SK-N-SH treated with all-trans-retinoic acid at 6 μM for 48 hours (cell line): ENCODE data around the gene CDH26.

Experiments used
- ATAC-seq: fragments of 200-7000 bp; cut with Tn5 transposase; 3 replicates; pipeline ENCODE4 v1.9.1; 2020; ENCODE audit warnings: mild to moderate bottlenecking, moderate library complexity
- ARNTL ChIP-seq: fragments of 450-650 bp; formaldehyde crosslinking; IDR thresholded peaks from 2 replicates; pipeline ENCODE4 v1.5.0; 2020; ENCODE audit warnings: low read depth, mild to moderate bottlenecking, moderate library complexity, borderline replicate concordance
- BACH2 ChIP-seq: fragments of 250-450 bp; sonication (Bioruptor Pico); IDR thresholded peaks from 2 replicates; pipeline ENCODE4 v1.9.0; 2021; ENCODE audit warnings: mild to moderate bottlenecking, borderline replicate concordance
- CSDC2 ChIP-seq: fragments of 250-450 bp; sonication (Bioruptor Pico); IDR thresholded peaks from 2 replicates; pipeline ENCODE4 v1.5.0; 2020; ENCODE audit warnings: mild to moderate bottlenecking, moderate library complexity
- ESRRG ChIP-seq: fragments of 250-450 bp; sonication (Bioruptor Pico); IDR thresholded peaks from 2 replicates; pipeline ENCODE4 v1.6.1; 2021; ENCODE audit warnings: mild to moderate bottlenecking
- GLIS3 ChIP-seq: fragments of 250-450 bp; sonication (Bioruptor Pico); IDR thresholded peaks from 2 replicates; pipeline ENCODE4 v1.5.0; 2020; ENCODE audit warnings: mild to moderate bottlenecking, moderate library complexity
- OSR1 ChIP-seq: fragments of 250-450 bp; sonication (Bioruptor Pico); IDR thresholded peaks from 2 replicates; pipeline ENCODE4 v1.8.0; 2022; ENCODE audit warnings: moderate library complexity, mild to moderate bottlenecking, inconsistent platforms
- PATZ1 ChIP-seq: fragments of 250-450 bp; sonication (Bioruptor Pico); IDR thresholded peaks from 2 replicates; pipeline ENCODE4 v1.8.0; 2020; ENCODE audit warnings: mild to moderate bottlenecking, moderate library complexity, borderline replicate concordance
- POU6F1 ChIP-seq: fragments of 250-450 bp; sonication (Bioruptor Pico); IDR thresholded peaks from 2 replicates; pipeline ENCODE4 v1.8.0; 2021; ENCODE audit warnings: low read depth, mild to moderate bottlenecking, moderate library complexity, borderline replicate concordance
- PPARA ChIP-seq: fragments of 250-450 bp; sonication (Bioruptor Pico); IDR thresholded peaks from 2 replicates; pipeline ENCODE4 v1.5.0; 2020; ENCODE audit warnings: mild to moderate bottlenecking, borderline replicate concordance
- RARB ChIP-seq: fragments of 250-450 bp; sonication (Bioruptor Pico); IDR thresholded peaks from 2 replicates; pipeline ENCODE4 v1.8.0; 2021; ENCODE audit warnings: mild to moderate bottlenecking, moderate library complexity
- SNAI2 ChIP-seq: fragments of 250-450 bp; sonication (Bioruptor Pico); IDR thresholded peaks from 2 replicates; pipeline ENCODE4 v1.5.0; 2020; ENCODE audit warnings: mild to moderate bottlenecking, moderate library complexity
- TCF4 ChIP-seq: fragments of 250-450 bp; sonication (Bioruptor Pico); IDR thresholded peaks from 2 replicates; pipeline ENCODE4 v1.8.0; 2021; ENCODE audit warnings: mild to moderate bottlenecking, moderate library complexity, borderline replicate concordance
- TOX ChIP-seq: fragments of 250-450 bp; sonication (Bioruptor Pico); IDR thresholded peaks from 2 replicates; pipeline ENCODE4 v1.8.0; 2021; ENCODE audit warnings: mild to moderate bottlenecking, moderate library complexity, borderline replicate concordance
- ZC3H10 ChIP-seq: fragments of 250-450 bp; sonication (Bioruptor Pico); IDR thresholded peaks from 2 replicates; pipeline ENCODE4 v1.5.1; 2021; ENCODE audit warnings: mild to moderate bottlenecking, moderate library complexity
- ZFP3 ChIP-seq: fragments of 250-450 bp; sonication (Bioruptor Pico); IDR thresholded peaks from 2 replicates; pipeline ENCODE4 v1.5.0; 2020; ENCODE audit warnings: mild to moderate bottlenecking, moderate library complexity
- ZNF565 ChIP-seq: fragments of 450-650 bp; formaldehyde crosslinking; conservative IDR thresholded peaks from 2 replicates; pipeline ENCODE4 v1.5.0; 2020; ENCODE audit warnings: low read depth, mild to moderate bottlenecking, moderate library complexity
- ZNF70 ChIP-seq: fragments of 450-650 bp; formaldehyde crosslinking; IDR thresholded peaks from 2 replicates; pipeline ENCODE4 v1.5.0; 2020; ENCODE audit warnings: mild to moderate bottlenecking, moderate library complexity
- ZNF8 ChIP-seq: fragments of 450-650 bp; formaldehyde crosslinking; IDR thresholded peaks from 2 replicates; pipeline ENCODE4 v1.5.0; 2020; ENCODE audit warnings: mild to moderate bottlenecking, moderate library complexity
- TF ChIP-seq, protein P1 (sequence below): fragments of 250-450 bp; sonication (Bioruptor Pico); IDR thresholded peaks from 2 replicates; pipeline ENCODE4 v1.5.0; 2020; ENCODE audit warnings: mild to moderate bottlenecking, moderate library complexity
- TF ChIP-seq, protein P2 (sequence below): fragments of 250-450 bp; sonication (Bioruptor Pico); IDR thresholded peaks from 2 replicates; pipeline ENCODE4 v1.5.1; 2021; ENCODE audit warnings: mild to moderate bottlenecking, moderate library complexity
- TF ChIP-seq, protein P3 (sequence below): fragments of 250-450 bp; sonication (Bioruptor Pico); IDR thresholded peaks from 2 replicates; pipeline ENCODE4 v1.5.1; 2020; ENCODE audit warnings: low read depth, mild to moderate bottlenecking, moderate library complexity

The CDH26 gene

GRCh38 chr20:59983076-59983475 lies 24.9 kb downstream of the CDH26 start:
- ATAC-seq = no peak
- TF ChIP-seq ZNF70 (CRISPR knock-in tag) (no peak), TOX (CRISPR knock-in tag) (no peak), ESRRG (CRISPR knock-in tag) (no peak), PPARA (CRISPR knock-in tag) (no peak)

DNA sequence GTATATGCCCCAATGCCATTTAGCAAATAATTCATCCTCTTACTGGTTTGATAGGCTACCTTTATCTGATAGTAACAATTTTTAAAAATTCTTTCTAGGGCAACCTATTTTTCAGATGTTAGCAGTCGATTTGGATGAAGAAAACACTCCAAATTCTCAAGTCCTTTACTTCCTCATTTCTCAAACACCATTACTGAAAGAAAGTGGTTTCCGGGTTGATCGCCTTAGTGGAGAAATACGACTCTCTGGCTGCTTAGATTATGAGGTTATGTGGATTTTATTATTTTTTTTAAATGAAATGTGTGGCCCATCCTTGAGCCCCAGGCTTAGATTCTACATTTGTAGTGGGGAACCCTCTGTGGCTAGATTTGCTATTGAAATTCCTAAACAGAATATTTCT lies 26.3 kb downstream of the CDH26 start:
- ATAC-seq = no peak
- TF ChIP-seq PATZ1 (CRISPR knock-in tag) (no peak), CSDC2 (no peak), PPARA (CRISPR knock-in tag) (no peak), GLIS3 (CRISPR knock-in tag) (no peak), ZNF8 (CRISPR knock-in tag) (no peak), ZC3H10 (CRISPR knock-in tag) (no peak), OSR1 (CRISPR knock-in tag) (no peak), TOX (CRISPR knock-in tag) (no peak), RARB (CRISPR knock-in tag) (no peak), ZFP3 (CRISPR knock-in tag) (no peak), TCF4 (no peak), ZNF565 (CRISPR knock-in tag) (no peak), SNAI2 (CRISPR knock-in tag) (no peak), ARNTL (CRISPR knock-in tag) (no peak), POU6F1 (CRISPR knock-in tag) (no peak)
- TF ChIP-seq, protein P1, sequence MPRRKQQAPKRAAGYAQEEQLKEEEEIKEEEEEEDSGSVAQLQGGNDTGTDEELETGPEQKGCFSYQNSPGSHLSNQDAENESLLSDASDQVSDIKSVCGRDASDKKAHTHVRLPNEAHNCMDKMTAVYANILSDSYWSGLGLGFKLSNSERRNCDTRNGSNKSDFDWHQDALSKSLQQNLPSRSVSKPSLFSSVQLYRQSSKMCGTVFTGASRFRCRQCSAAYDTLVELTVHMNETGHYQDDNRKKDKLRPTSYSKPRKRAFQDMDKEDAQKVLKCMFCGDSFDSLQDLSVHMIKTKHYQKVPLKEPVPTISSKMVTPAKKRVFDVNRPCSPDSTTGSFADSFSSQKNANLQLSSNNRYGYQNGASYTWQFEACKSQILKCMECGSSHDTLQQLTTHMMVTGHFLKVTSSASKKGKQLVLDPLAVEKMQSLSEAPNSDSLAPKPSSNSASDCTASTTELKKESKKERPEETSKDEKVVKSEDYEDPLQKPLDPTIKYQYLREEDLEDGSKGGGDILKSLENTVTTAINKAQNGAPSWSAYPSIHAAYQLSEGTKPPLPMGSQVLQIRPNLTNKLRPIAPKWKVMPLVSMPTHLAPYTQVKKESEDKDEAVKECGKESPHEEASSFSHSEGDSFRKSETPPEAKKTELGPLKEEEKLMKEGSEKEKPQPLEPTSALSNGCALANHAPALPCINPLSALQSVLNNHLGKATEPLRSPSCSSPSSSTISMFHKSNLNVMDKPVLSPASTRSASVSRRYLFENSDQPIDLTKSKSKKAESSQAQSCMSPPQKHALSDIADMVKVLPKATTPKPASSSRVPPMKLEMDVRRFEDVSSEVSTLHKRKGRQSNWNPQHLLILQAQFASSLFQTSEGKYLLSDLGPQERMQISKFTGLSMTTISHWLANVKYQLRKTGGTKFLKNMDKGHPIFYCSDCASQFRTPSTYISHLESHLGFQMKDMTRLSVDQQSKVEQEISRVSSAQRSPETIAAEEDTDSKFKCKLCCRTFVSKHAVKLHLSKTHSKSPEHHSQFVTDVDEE (CRISPR knock-in tag) = no peak
- TF ChIP-seq, protein P2, sequence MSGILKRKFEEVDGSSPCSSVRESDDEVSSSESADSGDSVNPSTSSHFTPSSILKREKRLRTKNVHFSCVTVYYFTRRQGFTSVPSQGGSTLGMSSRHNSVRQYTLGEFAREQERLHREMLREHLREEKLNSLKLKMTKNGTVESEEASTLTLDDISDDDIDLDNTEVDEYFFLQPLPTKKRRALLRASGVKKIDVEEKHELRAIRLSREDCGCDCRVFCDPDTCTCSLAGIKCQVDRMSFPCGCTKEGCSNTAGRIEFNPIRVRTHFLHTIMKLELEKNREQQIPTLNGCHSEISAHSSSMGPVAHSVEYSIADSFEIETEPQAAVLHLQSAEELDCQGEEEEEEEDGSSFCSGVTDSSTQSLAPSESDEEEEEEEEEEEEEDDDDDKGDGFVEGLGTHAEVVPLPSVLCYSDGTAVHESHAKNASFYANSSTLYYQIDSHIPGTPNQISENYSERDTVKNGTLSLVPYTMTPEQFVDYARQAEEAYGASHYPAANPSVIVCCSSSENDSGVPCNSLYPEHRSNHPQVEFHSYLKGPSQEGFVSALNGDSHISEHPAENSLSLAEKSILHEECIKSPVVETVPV (CRISPR knock-in tag) = no peak

DNA sequence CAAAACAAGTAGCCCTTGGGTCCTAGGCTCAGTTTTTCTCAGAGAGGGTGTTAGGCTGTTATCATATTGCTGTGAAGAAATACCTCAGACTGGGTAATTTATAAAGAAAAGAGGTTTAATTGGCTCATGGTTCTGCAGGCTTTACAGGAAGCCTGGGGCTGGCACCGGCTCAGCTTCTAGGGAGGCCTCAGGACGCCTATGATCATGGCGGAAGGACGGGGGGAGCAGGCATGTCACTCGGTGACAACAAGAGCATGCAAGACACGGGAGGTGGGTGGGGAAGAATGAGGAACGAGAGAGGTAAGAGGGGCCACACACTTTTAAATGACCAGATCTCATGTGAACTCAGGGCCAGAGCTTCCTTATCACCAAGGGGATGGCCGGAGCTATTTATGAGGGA lies 26.9 kb downstream of the CDH26 start:
- no peak for ATAC-seq
- no peak for TF ChIP-seq BACH2 (CRISPR knock-in tag)
- no peak for TF ChIP-seq SNAI2 (CRISPR knock-in tag)
- no peak for TF ChIP-seq ESRRG (CRISPR knock-in tag)
- TF ChIP-seq, protein P3, sequence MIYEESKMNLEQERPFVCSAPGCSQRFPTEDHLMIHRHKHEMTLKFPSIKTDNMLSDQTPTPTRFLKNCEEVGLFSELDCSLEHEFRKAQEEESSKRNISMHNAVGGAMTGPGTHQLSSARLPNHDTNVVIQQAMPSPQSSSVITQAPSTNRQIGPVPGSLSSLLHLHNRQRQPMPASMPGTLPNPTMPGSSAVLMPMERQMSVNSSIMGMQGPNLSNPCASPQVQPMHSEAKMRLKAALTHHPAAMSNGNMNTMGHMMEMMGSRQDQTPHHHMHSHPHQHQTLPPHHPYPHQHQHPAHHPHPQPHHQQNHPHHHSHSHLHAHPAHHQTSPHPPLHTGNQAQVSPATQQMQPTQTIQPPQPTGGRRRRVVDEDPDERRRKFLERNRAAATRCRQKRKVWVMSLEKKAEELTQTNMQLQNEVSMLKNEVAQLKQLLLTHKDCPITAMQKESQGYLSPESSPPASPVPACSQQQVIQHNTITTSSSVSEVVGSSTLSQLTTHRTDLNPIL (CRISPR knock-in tag) = no peak
- no peak for TF ChIP-seq PATZ1 (CRISPR knock-in tag)
- TF ChIP-seq, protein P2 (CRISPR knock-in tag) = no peak
- no peak for TF ChIP-seq CSDC2
- TF ChIP-seq ZNF8 (CRISPR knock-in tag) = no peak
- TF ChIP-seq ZNF565 (CRISPR knock-in tag) = no peak
- no peak for TF ChIP-seq ZC3H10 (CRISPR knock-in tag)
